ENCODE data around the gene ARHGAP45.

Gene ARHGAP45

DNA sequence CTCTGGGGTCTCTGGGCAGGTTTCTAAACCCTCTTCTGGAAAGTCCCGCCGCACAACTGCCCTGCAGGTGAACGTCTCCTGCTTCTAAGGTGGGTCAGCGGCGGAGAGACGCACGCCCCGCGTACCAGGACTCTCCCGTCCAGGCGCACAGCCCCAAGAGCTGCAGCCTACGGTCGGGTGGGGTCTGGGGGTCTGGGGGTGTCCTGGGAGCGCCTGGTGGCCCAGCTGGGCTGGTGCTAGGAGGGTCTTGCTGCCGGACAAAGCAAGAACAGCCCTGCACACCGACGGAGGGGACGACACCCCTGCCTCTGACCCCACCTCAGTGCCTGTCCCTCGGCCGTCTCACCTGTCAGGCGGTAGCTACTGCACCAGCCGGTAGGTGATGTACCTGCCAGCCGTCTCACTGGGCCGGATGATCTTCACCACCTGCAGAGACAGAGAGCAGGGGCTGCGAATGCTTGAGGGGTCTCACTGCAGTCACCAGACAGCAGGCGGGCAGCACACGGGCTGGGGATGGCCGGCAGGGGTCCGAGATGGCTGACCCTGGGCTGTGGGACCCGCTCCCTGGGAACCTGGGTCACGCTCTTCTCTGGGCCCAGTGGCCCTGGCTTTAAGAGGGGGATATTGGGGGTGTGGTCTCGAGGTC, 22.3 kb downstream of the ARHGAP45 start:
- no peak for DNase-seq

DNA sequence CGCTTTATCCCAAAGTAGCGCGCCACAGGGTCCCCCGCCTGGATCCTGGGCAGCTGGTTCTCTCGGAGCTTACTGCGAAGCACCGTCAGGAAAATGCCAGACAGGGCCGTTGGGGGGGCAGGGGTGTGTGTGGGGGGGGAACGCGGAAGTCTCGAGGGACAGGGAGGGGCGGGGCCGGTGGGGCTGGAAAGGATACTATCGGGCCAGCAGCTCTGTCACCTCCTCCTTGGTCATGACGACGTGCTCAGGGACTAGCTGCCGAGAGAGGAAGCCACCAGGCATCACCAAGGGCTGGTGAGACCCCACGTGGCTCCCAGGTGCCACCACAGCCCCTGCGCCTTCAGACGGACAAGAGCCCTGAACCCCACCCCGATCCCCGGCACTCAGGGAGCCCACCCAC, 22.9 kb downstream of the ARHGAP45 start:
- no peak for DNase-seq

DNA sequence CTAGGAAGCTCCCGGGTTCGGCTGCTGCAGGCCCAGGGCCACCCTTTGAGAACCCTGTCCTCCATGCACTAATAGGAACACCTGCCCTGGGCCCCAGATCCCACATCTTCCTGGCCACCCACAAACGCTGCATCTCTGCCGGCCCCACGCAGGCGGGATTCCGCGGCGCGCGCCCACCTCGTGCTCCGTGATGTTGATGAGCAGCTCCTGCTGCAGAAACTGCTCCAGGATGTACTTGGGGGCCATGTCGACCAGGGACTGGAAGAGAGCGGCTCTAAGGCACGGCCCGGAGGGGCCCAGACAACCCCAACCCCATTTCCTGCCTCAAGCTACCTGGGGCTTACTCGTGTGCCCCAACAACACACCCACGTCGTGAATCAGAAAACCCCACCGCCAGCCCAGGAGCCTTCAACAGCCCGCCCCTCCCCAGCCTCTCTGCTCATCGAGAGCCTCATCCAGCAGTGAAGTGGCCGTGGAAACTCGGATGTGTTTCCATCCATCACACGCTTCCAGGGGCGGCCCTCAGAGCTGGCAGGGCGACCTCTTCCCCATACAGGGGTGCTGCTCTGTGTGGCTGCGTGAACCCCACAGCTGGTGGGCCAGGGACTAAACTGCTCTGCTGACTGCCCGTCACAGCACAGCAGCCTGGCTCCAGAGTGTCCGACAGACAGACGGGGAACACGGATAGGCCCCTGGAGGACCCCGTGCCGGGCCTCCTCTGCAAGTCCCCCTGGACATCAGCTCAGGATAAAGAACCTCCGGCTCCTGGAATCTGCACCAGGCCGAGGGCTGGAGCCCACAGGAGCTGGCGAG, 24.0 kb downstream of the ARHGAP45 start:
- no peak for DNase-seq

DNA sequence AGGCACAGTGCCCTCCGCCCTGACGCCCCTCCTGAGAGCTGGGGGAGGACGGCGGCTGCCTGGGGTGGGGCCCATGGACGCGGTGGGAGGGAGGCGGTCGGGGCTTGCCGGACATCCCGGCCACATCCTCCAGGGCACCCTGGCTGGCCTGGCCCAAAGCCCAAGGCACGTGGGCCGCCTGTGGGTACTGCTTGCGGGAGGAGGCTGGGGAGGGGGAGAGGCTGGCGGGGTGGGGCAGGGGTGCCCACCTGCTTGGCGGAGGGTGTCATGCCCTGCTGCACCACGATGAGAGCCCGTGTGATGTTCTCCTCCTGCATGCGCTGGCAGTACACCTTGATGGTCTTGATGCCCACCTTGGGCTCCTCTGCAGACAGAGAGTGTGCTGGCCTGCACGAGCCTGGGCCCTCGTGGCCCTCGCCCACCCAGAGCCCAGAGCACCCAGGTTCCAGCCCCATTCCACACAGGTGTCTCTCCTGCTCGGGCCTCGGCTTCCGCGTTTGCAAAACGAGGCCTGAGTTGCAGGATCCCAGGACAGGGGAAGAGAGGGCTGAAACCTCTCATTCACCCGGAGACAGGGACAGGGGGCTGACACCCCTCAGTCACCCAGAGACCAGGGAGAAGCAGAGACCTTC, 24.7 kb downstream of the ARHGAP45 start:
- DNase-seq, result no peak

DNA sequence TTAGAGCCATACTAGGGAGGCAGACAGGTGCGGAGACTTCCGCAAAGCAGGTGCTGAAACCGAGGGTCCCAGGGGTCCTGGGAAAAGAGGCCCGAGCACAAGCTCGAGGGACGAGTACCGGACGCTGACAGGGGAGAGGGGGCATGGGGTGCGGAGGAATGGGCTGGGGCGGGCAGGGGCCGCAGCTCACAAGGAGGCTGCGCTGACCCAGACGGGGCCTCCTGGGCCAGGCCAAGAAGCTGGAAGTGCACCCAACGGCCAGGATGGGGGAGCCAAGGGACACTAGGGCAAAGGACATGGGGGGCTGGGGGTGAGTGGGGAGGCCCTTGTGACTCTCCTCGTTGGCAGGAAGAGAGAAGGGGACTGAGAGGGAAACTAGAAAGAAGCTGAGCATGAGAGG, 26.4 kb downstream of the ARHGAP45 start:
- DNase-seq, result no peak

DNA sequence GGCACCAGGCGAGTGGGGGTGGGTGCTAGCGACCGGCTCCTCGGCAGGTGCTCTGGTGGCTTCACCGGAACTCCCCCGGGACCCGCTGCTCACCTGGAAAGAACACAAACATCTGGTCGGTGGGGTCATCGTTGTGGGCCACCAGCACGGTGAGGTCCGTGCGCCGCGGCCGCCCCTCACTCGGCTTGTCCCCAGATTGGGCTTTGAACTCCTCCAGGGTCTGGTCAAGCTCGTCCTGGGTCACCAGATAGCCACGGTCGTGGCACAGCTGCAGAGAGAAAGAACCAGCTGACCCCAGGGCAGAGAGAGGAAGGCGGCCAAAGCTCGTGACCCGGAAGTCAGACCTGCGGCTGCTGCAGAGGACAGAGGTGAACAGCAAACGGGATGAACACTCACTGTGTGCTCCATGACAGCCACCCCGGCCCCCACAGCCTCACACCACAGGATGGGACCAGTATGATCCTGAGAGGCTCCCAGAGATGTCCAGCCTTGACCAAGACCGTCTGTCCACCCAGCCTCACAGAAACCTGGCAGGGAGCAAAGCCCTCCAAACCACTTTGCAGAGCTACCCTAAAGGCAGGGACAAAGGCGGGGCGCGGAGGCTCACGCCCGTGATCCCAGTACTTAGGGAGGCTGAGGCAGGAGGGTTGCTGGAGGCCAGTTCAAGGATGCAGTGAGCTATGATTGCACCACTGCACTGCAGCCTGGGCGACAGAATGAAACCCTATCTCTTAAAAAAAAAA, 27.0 kb downstream of the ARHGAP45 start:
- no peak for DNase-seq

DNA sequence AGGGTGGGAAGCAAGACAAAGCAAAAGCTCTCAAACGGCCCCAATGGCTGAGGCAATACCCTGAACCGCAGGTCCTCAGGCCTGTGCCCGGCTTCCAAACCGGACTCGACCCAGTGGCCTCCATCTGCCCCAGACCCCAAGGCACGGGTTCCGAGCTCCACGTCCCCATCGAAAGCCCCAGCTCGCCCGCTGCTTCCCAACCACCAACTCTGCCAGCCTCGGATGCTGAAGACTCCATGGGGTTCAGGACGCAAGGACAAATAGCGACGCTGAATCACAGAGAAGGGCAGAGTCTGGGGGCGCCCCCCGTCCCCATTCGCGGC, 27.6 kb downstream of the ARHGAP45 start:
- no peak for DNase-seq

DNA sequence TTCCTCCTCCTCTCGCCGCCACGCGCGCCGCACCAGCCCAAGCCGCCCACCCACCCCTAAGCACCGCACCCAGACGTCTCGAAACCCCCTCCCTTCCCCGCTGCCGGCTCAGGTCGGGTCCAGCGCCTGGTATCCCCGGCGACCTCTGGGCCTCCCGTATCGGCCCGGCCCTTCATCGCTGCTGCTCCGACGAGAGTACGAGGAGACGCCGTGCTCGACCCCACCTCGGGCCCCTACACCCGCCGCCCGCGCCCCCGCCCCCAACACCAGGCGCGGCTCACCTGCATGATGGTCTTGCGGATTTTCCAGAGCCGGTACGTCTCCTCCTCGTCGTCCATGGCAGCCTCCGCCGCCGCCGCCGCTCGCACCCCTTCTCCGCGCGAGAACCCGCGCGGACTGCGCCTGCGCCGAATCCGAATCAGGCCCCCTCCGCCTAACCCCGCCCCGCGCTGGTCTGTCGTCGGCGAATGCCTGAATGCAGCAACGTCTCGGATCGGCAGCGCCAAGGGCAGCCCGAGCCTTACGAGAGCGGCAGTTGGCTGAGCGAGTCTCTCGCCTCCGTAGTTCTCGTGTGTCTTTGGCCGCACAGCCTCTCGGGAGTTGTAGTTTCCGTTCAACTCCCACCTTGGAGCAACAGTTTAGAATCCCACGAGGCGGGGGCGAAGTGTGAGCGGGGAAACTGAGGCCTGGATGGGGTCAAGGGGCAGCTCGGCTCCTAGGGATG, 28.2 kb downstream of the ARHGAP45 start, which contains the start of gene POLR2E:
Gene POLR2E, minus strand, starts transcription at position 398 of the 724 bp plus-strand sequence. Its CDS starts 60 bp downstream, at position 338.
- DNase-seq, result peak; percentile 96 to 97

DNA sequence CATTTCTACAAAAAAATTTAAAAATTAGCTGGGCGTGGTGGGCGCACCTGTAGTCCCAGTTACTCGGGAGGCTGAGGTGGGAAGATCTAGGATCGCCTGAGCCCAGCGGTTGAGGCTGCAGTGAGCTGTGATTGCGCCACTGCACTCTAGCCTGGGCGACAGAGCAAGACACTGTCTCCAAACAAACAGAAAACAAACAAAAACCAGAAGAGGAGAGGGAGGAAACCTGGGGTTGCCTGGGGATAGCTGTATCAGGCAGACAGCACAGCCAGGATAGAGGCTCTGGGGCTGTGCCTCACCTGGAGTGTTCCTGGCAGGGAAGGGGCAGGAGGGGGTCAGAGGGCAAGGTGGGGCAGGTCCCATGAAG, 30.8 kb downstream of the ARHGAP45 start:
- no peak for DNase-seq

DNA sequence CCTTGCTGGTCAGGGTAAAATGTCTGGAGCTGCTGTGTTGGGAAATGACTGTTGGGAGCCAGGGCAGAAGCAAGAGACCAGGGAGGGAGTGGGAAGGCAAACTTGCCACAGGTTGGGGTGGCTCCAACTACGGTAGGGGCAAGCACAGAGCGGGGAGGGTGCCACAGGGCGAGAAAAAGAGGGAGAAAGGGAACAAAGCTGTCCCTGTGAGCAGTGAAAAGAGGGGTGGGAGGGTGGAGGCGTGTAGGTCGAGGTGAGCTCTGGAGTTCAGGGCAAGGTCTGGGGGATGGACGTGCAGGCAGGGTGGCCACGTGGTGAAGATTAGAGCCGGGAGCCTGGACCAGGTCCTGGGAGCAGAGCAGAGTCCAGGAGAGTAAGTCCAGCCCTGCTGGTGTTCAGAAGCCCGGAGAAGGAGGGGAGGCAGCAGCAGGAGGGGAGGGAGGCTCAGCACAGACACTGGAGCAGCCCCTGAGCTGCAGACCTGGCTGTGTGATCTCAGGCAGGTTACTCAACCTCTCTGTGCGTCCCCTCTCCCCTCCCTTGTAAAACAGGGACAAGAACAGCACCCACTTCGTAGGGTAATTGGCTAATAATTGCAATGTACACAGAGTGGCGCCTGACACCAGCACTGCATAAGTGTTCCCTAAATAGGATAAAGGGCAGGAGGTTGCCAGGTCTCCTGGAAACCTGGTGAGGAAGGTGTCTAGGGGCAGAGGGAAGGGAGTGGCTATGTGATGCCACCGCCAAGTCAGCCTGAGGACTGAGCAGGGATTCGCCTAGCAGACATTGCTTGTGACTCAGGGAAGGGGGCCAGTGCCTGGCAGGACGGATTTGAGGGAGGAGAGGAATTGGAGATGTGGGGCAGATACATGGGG, 31.4 kb downstream of the ARHGAP45 start:
- no peak for DNase-seq

DNA sequence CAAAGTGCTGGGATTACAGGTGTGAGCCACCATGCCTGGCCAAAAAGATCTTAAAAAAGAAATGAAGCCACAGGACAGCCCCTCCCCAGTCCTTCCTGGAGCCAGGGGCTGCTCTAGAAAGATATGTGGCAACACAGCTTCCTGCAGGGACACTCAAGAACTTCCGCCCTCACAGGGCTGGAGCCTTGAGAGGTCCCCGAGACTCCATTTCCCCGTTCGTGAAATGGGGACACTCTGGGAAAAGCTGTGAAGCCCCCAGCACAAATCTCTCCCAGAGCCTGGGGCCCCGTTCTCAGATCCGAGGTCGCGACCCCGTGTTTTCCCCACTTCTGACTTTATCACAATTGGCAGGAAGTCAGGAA, 34.4 kb downstream of the ARHGAP45 start:
- no peak for DNase-seq

DNA sequence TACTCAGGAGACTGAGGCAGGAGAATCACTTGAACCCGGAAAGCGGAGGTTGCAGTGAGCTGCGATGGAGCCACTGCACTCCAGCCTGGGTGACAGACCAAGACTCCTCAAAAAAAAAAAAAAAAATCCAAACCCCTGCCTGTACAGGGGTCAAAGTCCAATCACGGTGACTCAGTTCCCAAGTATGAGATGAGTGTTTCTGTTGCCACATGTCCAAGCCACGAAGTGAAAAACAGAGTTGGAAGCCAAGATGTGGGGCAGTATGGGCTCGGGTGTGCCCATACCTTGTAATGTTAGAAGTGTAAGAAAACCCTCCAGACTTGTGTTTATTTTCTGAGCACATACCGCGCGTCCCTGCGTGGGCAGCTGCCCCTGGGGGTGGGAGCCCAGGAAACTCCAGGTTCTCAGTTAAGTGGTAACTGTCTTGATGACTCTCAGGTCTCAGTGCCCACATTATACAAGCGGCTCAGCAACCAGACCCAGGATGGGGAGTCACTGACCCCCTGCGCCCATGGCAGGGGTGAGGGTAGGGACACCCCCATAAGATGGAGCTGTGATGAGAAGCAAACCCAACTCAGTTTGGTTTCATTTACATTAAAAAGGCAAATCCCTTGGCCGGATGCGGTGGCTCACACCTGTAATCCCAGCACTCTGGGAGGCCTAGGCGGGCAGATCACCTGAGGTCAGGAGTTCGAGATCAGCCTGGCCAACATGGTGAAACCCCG, 35.6 kb downstream of the ARHGAP45 start:
- peak; percentile 54 to 62 for DNase-seq

DNA sequence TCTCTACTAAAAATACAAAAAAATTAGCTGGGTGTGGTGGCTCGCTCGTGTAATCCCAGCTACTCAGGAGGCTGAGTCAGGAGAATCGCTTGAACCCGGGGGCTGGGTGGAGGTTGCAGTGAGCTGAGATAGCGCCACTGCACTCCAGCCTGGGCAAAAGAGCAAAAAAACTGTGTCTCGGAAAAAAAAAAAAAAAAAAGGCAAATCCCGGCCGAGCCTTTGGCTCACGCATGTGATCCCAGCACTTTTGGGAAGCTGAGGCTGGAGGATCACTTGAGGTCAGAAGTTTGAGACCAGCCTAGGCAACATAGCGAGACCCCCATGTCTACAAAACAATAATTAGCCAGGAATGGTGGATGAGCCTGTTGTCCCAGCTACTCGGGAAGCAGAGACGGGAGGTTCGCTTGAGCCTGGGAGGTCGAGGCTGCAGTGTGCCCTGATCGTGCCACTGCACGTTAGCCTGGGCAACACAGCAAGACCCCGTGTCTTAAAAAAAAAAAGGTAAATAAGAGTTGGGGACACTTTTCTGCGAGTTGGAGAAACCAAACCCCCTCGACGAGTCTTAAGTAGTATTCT, 36.3 kb downstream of the ARHGAP45 start:
- no peak for DNase-seq

DNA sequence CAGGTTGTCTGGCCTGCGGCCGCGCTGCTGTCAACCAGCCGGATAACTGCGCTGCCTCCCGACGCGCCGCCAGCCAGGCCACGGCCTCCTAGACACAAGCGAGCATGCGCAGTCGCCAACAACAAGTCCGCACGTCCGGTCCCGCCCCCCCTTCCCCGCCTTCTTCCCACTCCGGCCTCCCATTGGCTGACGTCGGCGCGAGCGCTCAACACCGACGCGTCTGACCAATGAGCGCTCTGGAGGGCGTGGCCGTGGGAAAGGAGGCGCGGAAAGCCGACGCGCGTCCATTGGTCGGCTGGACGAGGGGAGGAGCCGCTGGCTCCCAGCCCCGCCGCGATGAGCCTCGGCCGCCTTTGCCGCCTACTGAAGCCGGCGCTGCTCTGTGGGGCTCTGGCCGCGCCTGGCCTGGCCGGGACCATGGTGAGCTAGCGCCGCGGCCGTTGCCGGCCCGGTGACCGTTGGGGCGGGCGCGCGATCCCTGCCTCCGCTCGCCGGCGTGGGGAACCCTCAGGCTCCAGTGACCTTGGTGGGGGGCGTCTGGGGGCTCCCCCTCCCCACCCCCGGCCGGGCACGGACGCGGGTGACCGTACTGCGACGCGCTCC, 36.8 kb downstream of the ARHGAP45 start, which contains the start of gene GPX4:
Gene GPX4, plus strand, starts transcription at position 287 of the 603 bp plus-strand sequence. Its CDS starts 50 bp downstream, at position 337.
- peak; percentile 98 for DNase-seq

DNA sequence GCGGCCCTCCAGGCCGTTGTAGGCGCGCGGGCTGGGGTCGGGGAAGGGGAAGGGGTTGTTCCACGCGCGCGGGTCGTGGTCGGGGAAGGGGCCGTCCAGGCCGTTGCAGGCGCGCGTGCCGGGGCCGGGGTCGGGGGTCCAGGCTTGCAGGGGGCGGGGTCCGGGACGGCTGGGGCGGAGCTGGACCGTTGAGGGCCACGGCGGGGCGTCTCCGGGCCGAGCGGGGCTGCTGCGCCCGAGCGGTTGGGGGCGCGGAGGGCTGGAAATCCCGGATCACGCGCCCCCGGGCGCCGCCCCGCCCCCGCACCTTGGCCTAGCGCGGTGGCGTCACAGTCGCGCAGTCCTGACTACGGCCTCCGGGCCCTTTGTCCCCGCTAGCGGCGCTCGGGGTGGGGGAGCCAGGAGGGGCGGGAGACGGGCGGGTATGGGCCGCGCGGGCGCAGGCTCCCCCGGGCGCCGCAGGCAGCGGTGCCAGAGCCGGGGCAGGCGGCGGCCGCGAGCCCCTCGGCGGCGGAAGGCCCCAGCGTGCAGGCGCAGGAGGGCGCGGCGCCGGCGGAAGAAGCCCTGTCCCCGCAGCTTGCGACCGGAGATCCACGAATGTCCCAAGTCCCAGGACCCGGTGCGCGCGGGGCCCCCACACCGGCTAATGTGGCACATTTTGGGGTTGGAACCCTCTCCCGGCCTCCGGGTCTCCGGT, 37.5 kb downstream of the ARHGAP45 start:
- DNase-seq, result peak; percentile 59 to 61

DNA sequence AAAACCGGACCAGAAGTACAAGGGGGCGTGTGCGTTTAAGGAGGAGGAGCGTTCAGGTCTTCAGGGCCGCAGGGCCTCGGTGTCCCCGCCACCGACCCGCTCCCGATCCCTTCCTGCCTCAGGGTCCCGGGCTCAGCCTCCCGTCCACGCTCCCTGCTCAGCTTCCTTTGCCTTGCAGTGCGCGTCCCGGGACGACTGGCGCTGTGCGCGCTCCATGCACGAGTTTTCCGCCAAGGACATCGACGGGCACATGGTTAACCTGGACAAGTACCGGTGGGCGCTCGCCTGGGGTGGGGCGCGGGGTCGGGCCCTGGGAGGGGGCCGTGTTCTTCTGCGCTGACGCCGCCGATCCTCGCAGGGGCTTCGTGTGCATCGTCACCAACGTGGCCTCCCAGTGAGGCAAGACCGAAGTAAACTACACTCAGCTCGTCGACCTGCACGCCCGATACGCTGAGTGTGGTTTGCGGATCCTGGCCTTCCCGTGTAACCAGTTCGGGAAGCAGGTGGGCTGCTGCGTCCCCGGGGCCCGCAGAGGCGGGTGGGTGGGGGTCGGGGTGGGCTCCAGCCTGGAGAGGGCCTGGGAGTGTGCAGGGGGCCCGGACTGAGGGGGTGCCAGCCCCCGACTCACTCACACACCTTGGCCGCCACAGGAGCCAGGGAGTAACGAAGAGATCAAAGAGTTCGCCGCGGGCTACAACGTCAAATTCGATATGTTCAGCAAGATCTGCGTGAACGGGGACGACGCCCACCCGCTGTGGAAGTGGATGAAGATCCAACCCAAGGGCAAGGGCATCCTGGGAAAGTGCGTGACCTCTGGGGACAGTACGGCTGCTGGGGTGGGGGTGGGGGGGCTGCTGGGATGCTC, 38.3 kb downstream of the ARHGAP45 start:
- DNase-seq, result no peak

DNA sequence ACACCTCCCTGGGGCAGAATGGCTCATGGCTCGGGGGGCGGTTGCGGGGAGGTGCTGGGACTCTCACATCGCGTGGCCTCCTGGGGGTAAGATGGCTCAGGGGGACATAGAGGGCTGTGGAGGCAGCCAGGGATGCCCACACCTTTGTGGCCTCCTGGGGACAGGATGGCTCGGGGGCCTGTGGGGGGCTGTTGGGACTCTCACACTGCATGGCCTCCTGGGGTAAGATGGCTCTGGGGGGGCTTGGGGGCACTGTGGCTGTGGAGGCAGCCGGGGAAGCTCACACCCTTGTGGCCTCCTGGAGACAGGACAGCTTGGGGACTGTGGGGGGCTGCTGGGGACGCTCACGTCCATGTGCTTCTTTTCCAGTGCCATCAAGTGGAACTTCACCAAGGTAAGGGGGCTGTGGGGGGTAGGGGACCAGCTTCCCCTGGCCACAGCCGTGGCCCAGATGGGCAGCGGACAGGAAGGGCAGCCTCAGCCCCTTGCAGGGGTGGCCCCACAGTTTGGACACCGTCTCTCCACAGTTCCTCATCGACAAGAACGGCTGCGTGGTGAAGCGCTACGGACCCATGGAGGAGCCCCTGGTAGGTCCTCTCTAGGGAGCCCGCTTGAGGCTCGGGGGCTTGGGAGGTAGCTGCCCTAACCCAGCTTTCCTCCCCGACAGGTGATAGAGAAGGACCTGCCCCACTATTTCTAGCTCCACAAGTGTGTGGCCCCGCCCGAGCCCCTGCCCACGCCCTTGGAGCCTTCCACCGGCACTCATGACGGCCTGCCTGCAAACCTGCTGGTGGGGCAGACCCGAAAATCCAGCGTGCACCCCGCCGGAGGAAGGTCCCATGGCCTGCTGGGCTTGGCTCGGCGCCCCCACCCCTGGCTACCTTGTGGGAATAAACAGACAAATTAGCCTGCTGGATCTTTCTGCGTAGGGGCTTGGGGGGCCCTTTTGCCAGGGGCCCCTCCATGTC, 39.2 kb downstream of the ARHGAP45 start:
- DNase-seq, result no peak

All from activated CD4-positive, alpha-beta T cell treated with anti-CD3 and anti-CD28 coated beads, Interleukin-2, amount 50 U/mL, for 4 hours (primary cell).